GM21717 (cell line): ENCODE data around the gene FIZ1.

Experiments used
- ATAC-seq: cut with Tn5 transposase; IDR thresholded peaks from one replicate; pipeline ENCODE4 v1.9.1; 2021; ENCODE audit warnings: mild to moderate bottlenecking, moderate library complexity; ENCODE audit not compliant: unreplicated experiment

Gene FIZ1

DNA sequence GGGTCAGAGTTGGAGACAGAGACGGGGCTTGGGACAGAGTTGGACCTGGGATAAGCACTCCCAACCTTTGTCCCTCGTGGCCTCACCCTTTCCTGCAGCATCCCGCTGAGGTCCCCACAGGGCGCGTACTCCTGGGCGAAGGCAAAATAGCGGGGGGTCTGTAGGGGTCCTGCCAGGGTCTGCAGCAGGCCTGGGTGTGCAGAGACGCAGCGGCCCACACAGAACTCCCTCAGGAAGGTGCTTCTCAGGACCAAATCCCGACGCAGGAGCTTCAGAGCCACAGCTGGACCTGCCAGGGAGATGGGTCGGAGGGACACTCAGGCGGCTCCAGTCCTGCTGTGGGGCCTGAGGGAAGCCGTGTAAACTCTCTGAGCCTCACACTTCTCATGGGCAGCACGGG, 55.3 kb downstream of the FIZ1 start:
- no peak for ATAC-seq

DNA sequence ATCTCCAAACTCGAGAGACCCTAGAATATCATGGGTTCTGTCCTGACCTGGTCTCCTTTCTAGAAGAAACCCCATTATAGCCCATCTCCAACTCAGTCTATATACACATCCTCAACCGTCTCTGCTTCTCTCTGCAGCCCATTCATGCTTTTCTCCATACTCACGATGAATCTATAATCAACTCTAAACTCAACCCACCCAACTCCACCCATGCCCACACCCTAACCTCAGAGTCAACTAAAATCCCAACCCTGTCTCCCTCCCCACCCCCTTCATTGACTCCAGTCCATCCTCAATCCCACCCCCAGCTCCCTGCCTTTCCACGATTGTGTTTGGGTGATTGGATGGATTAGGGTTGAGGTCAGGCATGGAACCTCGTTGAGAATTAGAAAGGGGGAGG, 55.8 kb downstream of the FIZ1 start:
- ATAC-seq = no peak

DNA sequence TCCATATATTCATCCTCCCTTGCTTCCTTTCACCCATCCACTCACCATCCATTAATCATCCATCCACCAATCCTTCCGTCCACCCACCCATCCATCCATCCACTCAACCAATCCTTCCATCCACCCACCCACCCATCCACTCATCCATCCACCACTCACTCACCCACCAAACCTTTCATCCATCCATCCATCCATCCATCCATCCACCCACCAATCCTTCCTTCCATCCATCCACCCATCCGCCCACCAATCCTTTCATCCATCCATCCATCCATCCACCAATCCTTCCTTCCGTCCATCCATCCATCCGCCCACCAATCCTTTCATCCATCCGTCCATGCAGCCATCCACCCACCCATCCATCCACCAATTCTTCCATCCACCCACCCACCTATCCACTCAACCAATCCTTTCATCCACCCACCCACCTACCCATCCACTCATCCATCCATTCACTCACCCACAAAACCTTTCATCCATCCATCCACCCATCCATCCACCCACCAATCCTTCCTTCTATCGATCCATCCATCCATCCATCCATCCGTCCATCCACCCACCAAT, 56.9 kb downstream of the FIZ1 start:
- no peak for ATAC-seq
